ENCODE results near the gene DNAH8.

DNAH8 gene

GRCh38 chr6:39076623-39077535 lies 361.8 kb downstream of the DNAH8 start:
- Histone ChIP-seq H3K9ac (ENCODE audit: low read length) (no peak overlapping the region), H3K4me1 (ENCODE audit: control insufficient read depth, low read depth, low read length) (peaks cover 5% of the 10 kb centered on the region), H3K4me3 (ENCODE audit: low read length) (no peak overlapping the region), H3K27me3 (ENCODE audit: control insufficient read depth, insufficient read depth, low read length) (no peaks in the 10 kb centered on the region), H3K9me3 (ENCODE audit: control insufficient read depth, low read depth, low read length) (no peaks in the 10 kb centered on the region), H3K36me3 (ENCODE audit: control insufficient read depth, low read depth, low read length) (no peaks in the 10 kb centered on the region), H3K27ac (ENCODE audit: low read length) (no peak overlapping the region)

- H3K4me3 ChIP-seq (ENCODE audit: low read length), result no peak overlapping the region
- no peaks in the 10 kb centered on the region for H3K36me3 ChIP-seq (ENCODE audit: control insufficient read depth, low read depth, low read length)
- H3K4me1 ChIP-seq (ENCODE audit: control insufficient read depth, low read depth, low read length), result no peaks in the 10 kb centered on the region
- H3K27me3 ChIP-seq (ENCODE audit: control insufficient read depth, insufficient read depth, low read length), result no peaks in the 10 kb centered on the region
- no peak overlapping the region for H3K9ac ChIP-seq (ENCODE audit: low read length)
- H3K27ac ChIP-seq (ENCODE audit: low read length), result no peak overlapping the region
- no peaks in the 10 kb centered on the region for H3K9me3 ChIP-seq (ENCODE audit: control insufficient read depth, low read depth, low read length)
These were observed 362.9 kb downstream of the DNAH8 start for GRCh38 chr6:39077882-39078594.

DNA sequence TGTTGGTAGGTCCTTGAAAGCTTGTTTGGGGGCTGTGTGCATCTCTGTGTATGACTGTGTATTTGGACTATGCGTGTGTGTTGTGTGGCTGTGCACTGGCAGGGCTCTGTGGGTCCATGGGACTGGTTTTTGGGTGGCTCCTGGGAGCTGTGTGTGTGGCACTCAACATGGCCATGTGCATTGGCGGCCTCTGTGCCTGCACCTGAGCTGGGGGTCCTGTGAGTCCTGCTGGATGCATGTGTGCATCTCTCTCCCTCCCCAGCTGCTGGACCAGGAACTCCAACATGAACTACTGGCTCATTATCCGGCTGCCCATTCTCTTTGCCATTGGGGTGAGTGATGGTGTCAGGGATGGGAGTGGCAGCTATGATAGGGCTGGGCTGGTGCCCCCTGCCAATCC lies 363.6 kb downstream of the DNAH8 start:
- H3K9ac ChIP-seq (ENCODE audit: low read length), result no peak overlapping the region
- H3K9me3 ChIP-seq (ENCODE audit: control insufficient read depth, low read depth, low read length), result no peaks in the 10 kb centered on the region
- H3K4me3 ChIP-seq (ENCODE audit: low read length), result no peak overlapping the region
- H3K36me3 ChIP-seq (ENCODE audit: control insufficient read depth, low read depth, low read length), result no peaks in the 10 kb centered on the region
- H3K4me1 ChIP-seq (ENCODE audit: control insufficient read depth, low read depth, low read length), result no peaks in the 10 kb centered on the region
- H3K27ac ChIP-seq (ENCODE audit: low read length), result no peak overlapping the region
- H3K27me3 ChIP-seq (ENCODE audit: control insufficient read depth, insufficient read depth, low read length), result no peaks in the 10 kb centered on the region

- Histone ChIP-seq H3K9ac (ENCODE audit: low read length) (no peak overlapping the region), H3K4me3 (ENCODE audit: low read length) (no peak overlapping the region), H3K36me3 (ENCODE audit: control insufficient read depth, low read depth, low read length) (no peaks in the 10 kb centered on the region), H3K4me1 (ENCODE audit: control insufficient read depth, low read depth, low read length) (no peaks in the 10 kb centered on the region), H3K27ac (ENCODE audit: low read length) (no peak overlapping the region), H3K27me3 (ENCODE audit: control insufficient read depth, insufficient read depth, low read length) (no peaks in the 10 kb centered on the region), H3K9me3 (ENCODE audit: control insufficient read depth, low read depth, low read length) (no peaks in the 10 kb centered on the region)
These were observed 364.4 kb downstream of the DNAH8 start for GRCh38 chr6:39079197-39080125.
